ENCODE results near the gene NOL4.

NOL4 gene

GRCh38 chr18:34207344-34207851 lies 17.3 kb downstream of the NOL4 start:
- Histone ChIP-seq H3K27me3 (ENCODE audit: insufficient read depth, low read length) (no peaks in the 10 kb centered on the region), H3K4me2 (ENCODE audit: low read length) (no peak overlapping the region), H3K9me3 (ENCODE audit: insufficient read depth, low read depth, low read length) (no peaks in the 10 kb centered on the region), H2AFZ (ENCODE audit: insufficient read depth, low read length, poor library complexity) (no peak overlapping the region), H2AK5ac (ENCODE audit: low read length) (no peak overlapping the region), H3K4me3 (ENCODE audit: low read depth, low read length) (no peak overlapping the region), H3K18ac (ENCODE audit: low read length) (no peak overlapping the region), H2BK5ac (ENCODE audit: low read depth, low read length, poor library complexity) (no peak overlapping the region), H2BK12ac (ENCODE audit: low read length) (no peak overlapping the region), H3K23ac (ENCODE audit: low read length) (no peak overlapping the region), H3K4me1 (ENCODE audit: control insufficient read depth in 1 of 2, insufficient read depth in 2 of 2, low read length in 2 of 2) (no peaks in the 10 kb centered on the region), H3K14ac (ENCODE audit: low read length) (no peak overlapping the region), H3K27ac (ENCODE audit: low read depth, low read length) (no peak overlapping the region), H4K8ac (ENCODE audit: low read depth, low read length) (no peak overlapping the region), H3K79me2 (ENCODE audit: control insufficient read depth, insufficient read depth, low read length, poor library complexity) (no peaks in the 10 kb centered on the region), H3K9ac (ENCODE audit: low read length) (no peak overlapping the region), H2BK120ac (ENCODE audit: insufficient read depth, low read length, poor library complexity) (no peak overlapping the region), H4K91ac (ENCODE audit: low read depth, low read length) (no peak overlapping the region), H3K79me1 (ENCODE audit: low read length) (no peaks in the 10 kb centered on the region), H3K36me3 (ENCODE audit: control insufficient read depth in 1 of 2, insufficient read depth in 2 of 2, low read length in 2 of 2) (no peaks in the 10 kb centered on the region), H3K4ac (ENCODE audit: low read depth, low read length) (no peak overlapping the region), H4K12ac (ENCODE audit: low read depth, low read length) (no peak overlapping the region)
- DNase-seq: no peak

- H3K4ac ChIP-seq (ENCODE audit: low read depth, low read length): no peak overlapping the region
- H2AFZ ChIP-seq (ENCODE audit: insufficient read depth, low read length, poor library complexity): no peak overlapping the region
- no peak overlapping the region for H2AK5ac ChIP-seq (ENCODE audit: low read length)
- no peaks in the 10 kb centered on the region for H3K79me2 ChIP-seq (ENCODE audit: control insufficient read depth, insufficient read depth, low read length, poor library complexity)
- H4K91ac ChIP-seq (ENCODE audit: low read depth, low read length): no peak overlapping the region
- H3K4me3 ChIP-seq (ENCODE audit: low read depth, low read length): no peak overlapping the region
- no peaks in the 10 kb centered on the region for H3K4me1 ChIP-seq (ENCODE audit: control insufficient read depth in 1 of 2, insufficient read depth in 2 of 2, low read length in 2 of 2)
- no peak overlapping the region for H2BK5ac ChIP-seq (ENCODE audit: low read depth, low read length, poor library complexity)
- no peak overlapping the region for H2BK120ac ChIP-seq (ENCODE audit: insufficient read depth, low read length, poor library complexity)
- H3K27ac ChIP-seq (ENCODE audit: low read depth, low read length): no peak overlapping the region
- H3K9ac ChIP-seq (ENCODE audit: low read length): no peak overlapping the region
- no peaks in the 10 kb centered on the region for H3K36me3 ChIP-seq (ENCODE audit: control insufficient read depth in 1 of 2, insufficient read depth in 2 of 2, low read length in 2 of 2)
- H4K8ac ChIP-seq (ENCODE audit: low read depth, low read length): no peak overlapping the region
- H3K4me2 ChIP-seq (ENCODE audit: low read length): no peak overlapping the region
- no peaks in the 10 kb centered on the region for H3K27me3 ChIP-seq (ENCODE audit: insufficient read depth, low read length)
- no peak overlapping the region for H3K14ac ChIP-seq (ENCODE audit: low read length)
- WGBS (ENCODE audit: extremely low coverage, insufficient coverage, insufficient read length): no CpG with 5 or more reads among the region's 2 CpGs
- no peak overlapping the region for H3K18ac ChIP-seq (ENCODE audit: low read length)
- H3K23ac ChIP-seq (ENCODE audit: low read length): no peak overlapping the region
- no peak for DNase-seq
- H2BK12ac ChIP-seq (ENCODE audit: low read length): no peak overlapping the region
- no peak overlapping the region for H4K12ac ChIP-seq (ENCODE audit: low read depth, low read length)
- H3K9me3 ChIP-seq (ENCODE audit: insufficient read depth, low read depth, low read length): no peaks in the 10 kb centered on the region
- H3K79me1 ChIP-seq (ENCODE audit: low read length): no peaks in the 10 kb centered on the region
These were observed 20.8 kb downstream of the NOL4 start for GRCh38 chr18:34203866-34204265.

- Histone ChIP-seq H3K14ac (ENCODE audit: low read length) (no peak overlapping the region), H3K27ac (ENCODE audit: low read depth, low read length) (no peak overlapping the region), H2BK120ac (ENCODE audit: insufficient read depth, low read length, poor library complexity) (no peak overlapping the region), H3K79me1 (ENCODE audit: low read length) (no peaks in the 10 kb centered on the region), H4K12ac (ENCODE audit: low read depth, low read length) (no peak overlapping the region), H3K27me3 (ENCODE audit: insufficient read depth, low read length) (no peaks in the 10 kb centered on the region), H3K18ac (ENCODE audit: low read length) (no peak overlapping the region), H3K4me3 (ENCODE audit: low read depth, low read length) (no peak overlapping the region), H2BK5ac (ENCODE audit: low read depth, low read length, poor library complexity) (no peak overlapping the region), H3K9me3 (ENCODE audit: insufficient read depth, low read depth, low read length) (no peaks in the 10 kb centered on the region), H2BK12ac (ENCODE audit: low read length) (no peak overlapping the region), H4K91ac (ENCODE audit: low read depth, low read length) (no peak overlapping the region), H4K8ac (ENCODE audit: low read depth, low read length) (no peak overlapping the region), H3K4me1 (ENCODE audit: control insufficient read depth in 1 of 2, insufficient read depth in 2 of 2, low read length in 2 of 2) (no peaks in the 10 kb centered on the region), H3K79me2 (ENCODE audit: control insufficient read depth, insufficient read depth, low read length, poor library complexity) (no peaks in the 10 kb centered on the region), H2AK5ac (ENCODE audit: low read length) (no peak overlapping the region), H3K4ac (ENCODE audit: low read depth, low read length) (no peak overlapping the region), H3K4me2 (ENCODE audit: low read length) (no peak overlapping the region), H3K36me3 (ENCODE audit: control insufficient read depth in 1 of 2, insufficient read depth in 2 of 2, low read length in 2 of 2) (no peaks in the 10 kb centered on the region), H2AFZ (ENCODE audit: insufficient read depth, low read length, poor library complexity) (no peak overlapping the region), H3K9ac (ENCODE audit: low read length) (no peak overlapping the region), H3K23ac (ENCODE audit: low read length) (no peak overlapping the region)
- DNase-seq: no peak
These were observed 28.5 kb downstream of the NOL4 start for GRCh38 chr18:34196256-34196655.

DNA sequence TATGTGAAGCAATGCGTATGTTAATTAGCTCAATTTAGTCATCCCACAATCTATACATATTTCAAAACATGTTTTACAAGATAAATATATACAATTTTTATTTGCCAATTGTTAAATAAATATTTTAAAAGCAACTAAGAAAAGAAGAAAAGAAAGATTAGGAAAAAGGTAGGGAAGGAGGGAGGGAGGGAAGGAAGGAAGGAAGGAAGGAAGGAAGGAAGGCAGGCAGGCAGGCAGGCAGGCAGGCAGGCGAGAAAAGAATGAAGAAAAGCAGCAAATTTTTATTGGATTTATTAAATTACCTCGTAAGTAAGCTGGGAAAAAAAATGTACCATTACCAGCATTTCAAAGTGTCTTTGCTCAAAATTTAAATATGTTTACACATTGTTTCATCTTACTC lies 30.5 kb downstream of the NOL4 start:
- H3K4ac ChIP-seq (ENCODE audit: low read depth, low read length): no peak overlapping the region
- H2BK5ac ChIP-seq (ENCODE audit: low read depth, low read length, poor library complexity): no peak overlapping the region
- H2AFZ ChIP-seq (ENCODE audit: insufficient read depth, low read length, poor library complexity): no peak overlapping the region
- no peaks in the 10 kb centered on the region for H3K79me1 ChIP-seq (ENCODE audit: low read length)
- H3K4me1 ChIP-seq (ENCODE audit: control insufficient read depth in 1 of 2, insufficient read depth in 2 of 2, low read length in 2 of 2): no peaks in the 10 kb centered on the region
- H3K27me3 ChIP-seq (ENCODE audit: insufficient read depth, low read length): no peaks in the 10 kb centered on the region
- no peak overlapping the region for H2BK12ac ChIP-seq (ENCODE audit: low read length)
- no peaks in the 10 kb centered on the region for H3K36me3 ChIP-seq (ENCODE audit: control insufficient read depth in 1 of 2, insufficient read depth in 2 of 2, low read length in 2 of 2)
- no CpG with 5 or more reads among the region's 3 CpGs for WGBS (ENCODE audit: extremely low coverage, insufficient coverage, insufficient read length)
- no peak overlapping the region for H2AK5ac ChIP-seq (ENCODE audit: low read length)
- H3K27ac ChIP-seq (ENCODE audit: low read depth, low read length): no peak overlapping the region
- H3K79me2 ChIP-seq (ENCODE audit: control insufficient read depth, insufficient read depth, low read length, poor library complexity): no peaks in the 10 kb centered on the region
- no peak for DNase-seq
- no peaks in the 10 kb centered on the region for H3K9me3 ChIP-seq (ENCODE audit: insufficient read depth, low read depth, low read length)
- no peak overlapping the region for H3K4me2 ChIP-seq (ENCODE audit: low read length)
- H2BK120ac ChIP-seq (ENCODE audit: insufficient read depth, low read length, poor library complexity): no peak overlapping the region
- no peak overlapping the region for H3K18ac ChIP-seq (ENCODE audit: low read length)
- H3K23ac ChIP-seq (ENCODE audit: low read length): no peak overlapping the region
- no peak overlapping the region for H4K91ac ChIP-seq (ENCODE audit: low read depth, low read length)
- H4K12ac ChIP-seq (ENCODE audit: low read depth, low read length): no peak overlapping the region
- H4K8ac ChIP-seq (ENCODE audit: low read depth, low read length): no peak overlapping the region
- no peak overlapping the region for H3K14ac ChIP-seq (ENCODE audit: low read length)
- no peak overlapping the region for H3K4me3 ChIP-seq (ENCODE audit: low read depth, low read length)
- no peak overlapping the region for H3K9ac ChIP-seq (ENCODE audit: low read length)
